Occipital lobe (tissue), 2 donors: ENCODE measurements around the gene PCSK1N. TPM values are rescaled to one million over a fixed set of nuclear protein-coding genes. Genes with fewer than 3 reads are reported as not detected.
A peak's percentile ranks its signal among the peaks of the same experiment; 100 is the strongest.
"Not testable (repeated sequence)": the region's sequence is repeated elsewhere in the genome, so short reads cannot be mapped to it uniquely, and the experiment has no call there.

Source experiments
- DNase-seq: peaks from one replicate; lab custom pipeline; 2025; lab: John Stamatoyannopoulos, UW
- total RNA-seq: library from RNA; depleted of rRNA; stranded (reverse); fragments of >200 nt; gene quantifications from one replicate; pipeline ENCODE4 v1.2.3, GENCODE V29; 2014

The PCSK1N gene
- total RNA-seq, 1 donor from 2014 or later = 48.7 TPM

DNA sequence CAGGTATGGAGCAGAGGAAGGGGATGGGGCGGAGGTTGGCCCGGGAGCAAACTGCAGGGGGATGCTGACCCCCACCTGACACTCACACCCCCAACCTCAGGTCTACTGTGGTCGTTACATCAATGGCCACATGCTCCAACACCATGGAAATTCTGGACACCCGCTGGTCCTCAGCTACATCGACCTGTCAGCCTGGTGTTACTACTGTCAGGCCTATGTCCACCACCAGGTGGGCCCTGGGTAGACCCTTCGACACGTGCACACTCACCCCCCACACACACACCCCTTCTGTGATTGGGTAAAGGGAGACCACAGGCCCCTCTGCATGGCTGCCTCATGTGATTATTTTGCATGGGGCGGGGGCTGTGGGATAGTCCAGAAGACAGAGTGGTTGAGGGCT is 11.3 kb downstream of the PCSK1N start:
- DNase-seq = no peak

DNA sequence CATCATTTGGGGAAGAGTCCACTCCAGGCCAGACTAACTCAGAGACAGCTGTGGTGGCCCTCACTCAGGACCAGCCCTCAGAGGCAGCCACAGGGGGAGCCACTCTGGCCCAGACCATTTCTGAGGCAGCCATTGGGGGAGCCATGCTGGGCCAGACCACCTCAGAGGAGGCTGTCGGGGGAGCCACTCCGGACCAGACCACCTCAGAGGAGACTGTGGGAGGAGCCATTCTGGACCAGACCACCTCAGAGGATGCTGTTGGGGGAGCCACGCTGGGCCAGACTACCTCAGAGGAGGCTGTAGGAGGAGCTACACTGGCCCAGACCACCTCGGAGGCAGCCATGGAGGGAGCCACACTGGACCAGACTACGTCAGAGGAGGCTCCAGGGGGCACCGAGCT is 12.4 kb downstream of the PCSK1N start:
- DNase-seq = no peak

DNA sequence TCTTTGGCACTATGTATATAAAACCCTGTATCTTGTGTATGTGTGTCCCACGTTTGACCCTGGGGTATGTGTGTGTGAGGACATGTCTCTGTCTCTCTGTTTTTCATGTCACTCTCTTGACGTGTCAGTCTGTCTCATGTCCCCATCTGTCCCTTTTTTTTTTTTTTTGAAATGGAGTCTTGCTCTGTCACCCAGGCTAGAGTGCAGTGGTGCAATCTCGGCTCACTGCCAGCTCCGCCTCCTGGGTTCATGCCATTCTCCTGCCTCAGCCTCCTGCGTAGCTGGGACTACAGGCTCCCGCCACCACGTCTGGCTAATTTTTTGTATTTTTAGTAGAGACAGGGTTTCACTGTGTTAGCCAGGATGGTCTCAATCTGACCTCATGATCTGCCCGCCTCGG is 16.0 kb downstream of the PCSK1N start:
- not testable (repeated sequence) for DNase-seq

DNA sequence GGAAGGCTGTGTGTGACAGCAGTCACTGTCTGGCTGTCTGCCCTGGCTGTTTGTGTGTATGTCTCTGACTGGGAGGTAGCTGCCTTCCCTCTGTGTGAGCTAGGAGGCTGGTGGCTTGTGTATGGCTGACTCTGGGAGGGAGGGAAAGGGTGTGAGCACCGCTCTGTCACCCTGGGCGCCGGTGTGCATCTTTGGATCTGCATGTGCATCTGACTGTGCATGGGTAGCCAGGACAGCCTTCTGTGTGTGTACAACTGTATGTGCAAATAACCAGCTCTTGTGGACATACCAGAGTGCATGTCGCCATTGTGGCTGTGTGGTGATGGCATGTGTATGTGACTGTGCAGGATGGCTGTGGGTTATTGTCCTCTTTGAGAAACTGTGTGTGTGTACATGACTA is 16.5 kb downstream of the PCSK1N start:
- no peak for DNase-seq

DNA sequence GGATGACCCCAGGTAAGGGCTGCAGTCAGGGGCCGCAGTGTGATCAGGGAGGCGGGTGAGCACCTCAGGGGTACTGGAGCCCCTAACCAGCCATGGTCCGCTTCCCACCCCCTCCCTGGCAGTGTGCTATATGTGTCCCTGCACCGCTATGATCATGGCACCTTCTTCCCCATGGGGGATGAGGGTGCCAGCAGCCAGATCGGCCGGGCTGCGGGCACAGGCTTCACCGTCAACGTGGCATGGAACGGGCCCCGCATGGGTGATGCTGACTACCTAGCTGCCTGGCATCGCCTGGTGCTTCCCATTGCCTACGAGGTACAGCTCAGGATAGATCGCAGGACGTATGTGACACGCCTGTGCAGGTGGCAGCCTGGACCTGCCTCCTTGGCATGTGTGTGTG is 17.3 kb downstream of the PCSK1N start:
- DNase-seq = no peak

DNA sequence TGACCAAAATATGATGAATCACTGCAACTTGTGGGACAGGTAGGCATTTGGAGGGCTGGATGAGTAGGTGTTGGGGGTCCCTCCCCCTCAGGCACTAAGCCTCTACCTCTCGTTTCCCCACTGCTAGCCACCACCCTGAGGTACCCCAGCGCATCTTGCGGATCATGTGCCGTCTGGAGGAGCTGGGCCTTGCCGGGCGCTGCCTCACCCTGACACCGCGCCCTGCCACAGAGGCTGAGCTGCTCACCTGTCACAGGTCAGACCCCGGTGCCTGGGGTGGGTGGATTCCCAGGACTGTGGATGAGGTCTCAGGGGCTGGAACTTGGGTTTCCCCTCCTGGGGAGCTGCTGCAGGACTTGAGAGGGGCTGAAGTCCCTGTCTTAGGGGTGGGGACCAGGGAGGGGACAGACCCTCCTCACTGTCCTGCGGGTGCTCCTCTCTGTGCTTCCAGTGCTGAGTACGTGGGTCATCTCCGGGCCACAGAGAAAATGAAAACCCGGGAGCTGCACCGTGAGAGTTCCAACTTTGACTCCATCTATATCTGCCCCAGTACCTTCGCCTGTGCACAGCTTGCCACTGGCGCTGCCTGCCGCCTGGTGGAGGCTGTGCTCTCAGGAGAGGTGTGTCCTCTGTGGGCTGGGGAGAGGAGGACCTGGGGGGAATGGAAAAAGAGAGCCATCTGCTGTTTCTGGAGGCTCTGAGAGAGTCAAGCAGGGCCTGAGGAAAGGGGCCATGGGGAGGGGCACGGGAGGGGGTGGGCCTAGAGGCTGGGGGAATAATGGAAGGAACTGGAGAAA is 19.2 kb downstream of the PCSK1N start:
- no peak for DNase-seq

DNA sequence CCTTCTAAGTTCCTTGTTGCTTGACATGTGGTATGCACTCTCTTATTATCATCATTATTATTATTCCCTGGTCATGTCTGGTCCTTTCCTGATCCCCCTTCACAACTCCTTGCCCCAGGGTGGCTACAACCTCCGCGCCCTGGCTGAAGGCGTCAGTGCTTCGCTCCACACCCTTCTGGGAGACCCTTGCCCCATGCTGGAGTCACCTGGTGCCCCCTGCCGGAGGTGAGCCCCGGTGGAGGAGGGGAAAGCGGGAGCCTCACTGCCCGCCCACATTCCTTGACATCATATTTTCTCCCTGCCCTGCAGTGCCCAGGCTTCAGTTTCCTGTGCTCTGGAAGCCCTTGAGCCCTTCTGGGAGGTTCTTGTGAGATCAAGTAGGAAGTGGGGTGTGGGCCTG is 20.1 kb downstream of the PCSK1N start:
- DNase-seq = no peak

DNA sequence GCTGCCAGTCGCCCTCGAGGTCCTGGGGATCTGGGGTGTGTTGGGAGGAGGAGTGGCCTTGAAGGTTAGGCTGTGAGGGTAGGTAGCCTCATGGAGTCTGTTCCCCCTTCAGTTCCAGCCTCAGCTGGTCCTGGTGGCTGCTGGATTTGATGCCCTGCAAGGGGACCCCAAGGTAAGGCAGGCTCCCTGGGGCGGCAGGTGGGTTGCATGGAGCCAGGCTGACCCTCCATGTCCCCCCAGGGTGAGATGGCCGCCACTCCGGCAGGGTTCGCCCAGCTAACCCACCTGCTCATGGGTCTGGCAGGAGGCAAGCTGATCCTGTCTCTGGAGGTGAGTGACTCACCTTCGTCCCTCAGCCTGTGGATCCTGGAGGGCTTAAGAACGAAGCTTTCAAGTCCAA is 20.7 kb downstream of the PCSK1N start:
- DNase-seq = no peak

DNA sequence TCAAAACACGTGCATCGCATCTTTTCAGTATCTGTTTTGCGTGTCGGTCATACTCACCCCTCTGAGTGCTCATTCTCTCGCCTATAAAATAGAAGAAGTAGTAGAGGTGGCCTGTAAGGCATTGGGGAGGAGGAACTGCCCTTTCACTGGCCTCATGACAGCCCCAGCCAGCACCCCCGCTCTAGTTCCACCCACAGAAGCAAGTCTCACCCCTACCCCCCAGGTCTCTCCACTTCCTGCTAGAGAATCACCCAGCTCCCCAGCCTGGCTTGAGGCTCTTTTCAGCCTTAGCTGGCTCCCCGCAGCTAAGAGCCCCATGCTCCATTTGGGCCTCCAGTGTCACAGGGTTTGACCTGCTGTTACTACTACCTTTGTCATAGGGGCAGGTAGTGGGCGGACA is 21.8 kb downstream of the PCSK1N start:
- DNase-seq = no peak

DNA sequence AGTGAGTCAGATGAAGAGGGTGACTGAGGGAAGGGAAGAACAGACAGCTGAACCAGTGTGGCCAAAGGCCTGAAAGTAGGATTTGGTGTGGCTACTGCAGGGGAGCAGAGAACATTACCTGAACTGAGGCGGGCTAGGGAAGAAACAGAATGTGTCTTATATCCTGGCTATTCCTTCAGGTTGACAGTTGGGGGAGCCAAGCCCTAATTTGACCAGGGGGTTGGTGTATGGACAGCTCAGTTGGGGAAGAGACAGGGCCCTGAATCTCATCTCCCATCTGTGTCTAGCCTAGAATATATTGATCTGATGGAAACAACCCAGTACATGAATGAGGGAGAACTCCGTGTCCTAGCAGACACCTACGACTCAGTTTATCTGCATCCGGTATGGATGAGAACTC is 29.3 kb downstream of the PCSK1N start:
- DNase-seq = no peak

DNA sequence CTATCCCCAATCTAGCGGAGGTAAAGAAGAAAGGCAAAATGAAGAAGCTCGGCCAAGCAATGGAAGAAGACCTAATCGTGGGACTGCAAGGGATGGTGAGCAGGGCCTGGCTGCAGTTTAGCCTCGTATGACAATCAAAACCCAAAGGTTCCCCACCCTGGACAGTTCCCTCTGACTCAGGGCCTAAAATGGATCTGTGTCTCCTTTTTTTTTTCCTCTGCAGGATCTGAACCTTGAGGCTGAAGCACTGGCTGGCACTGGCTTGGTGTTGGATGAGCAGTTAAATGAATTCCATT is 32.6 kb downstream of the PCSK1N start:
- DNase-seq = no peak

DNA sequence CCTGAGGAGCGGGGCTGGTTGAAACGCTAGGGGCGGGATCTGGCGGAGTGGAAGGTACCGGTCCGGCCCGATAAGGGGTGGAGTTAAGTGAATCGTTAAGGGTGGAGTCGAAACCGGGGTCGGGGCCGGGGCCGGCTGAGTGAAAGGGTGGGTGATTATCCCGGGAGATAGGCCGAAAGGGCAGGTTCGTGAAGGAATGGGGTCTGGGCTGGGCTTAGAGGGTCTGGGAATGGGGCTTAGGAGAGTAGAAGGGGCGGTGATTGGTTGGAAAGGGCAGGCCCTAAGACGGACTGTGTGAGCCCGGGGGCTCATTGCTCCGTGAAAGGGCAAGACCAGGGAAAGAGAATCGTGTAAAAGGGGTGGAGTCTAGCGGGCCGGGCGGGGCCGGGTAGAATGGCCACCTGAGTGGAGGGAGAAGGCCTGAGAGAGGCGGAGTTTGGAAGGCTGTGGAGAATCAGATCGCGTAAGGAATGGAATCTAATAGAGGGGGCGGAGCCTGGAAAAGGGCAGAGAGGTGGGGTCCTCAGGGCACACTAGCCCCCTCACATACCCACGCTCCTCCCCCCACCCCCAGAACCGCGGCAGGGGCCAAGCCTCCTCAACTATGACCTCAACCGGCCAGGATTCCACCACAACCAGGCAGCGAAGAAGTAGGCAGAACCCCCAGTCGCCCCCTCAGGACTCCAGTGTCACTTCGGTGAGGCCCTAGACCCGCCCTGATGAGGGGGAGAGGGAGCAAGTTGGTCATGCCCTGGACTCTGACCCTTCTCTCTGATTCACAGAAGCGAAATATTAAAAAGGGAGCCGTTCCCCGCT is 33.1 kb downstream of the PCSK1N start:
- DNase-seq = peak; percentile 52

DNA sequence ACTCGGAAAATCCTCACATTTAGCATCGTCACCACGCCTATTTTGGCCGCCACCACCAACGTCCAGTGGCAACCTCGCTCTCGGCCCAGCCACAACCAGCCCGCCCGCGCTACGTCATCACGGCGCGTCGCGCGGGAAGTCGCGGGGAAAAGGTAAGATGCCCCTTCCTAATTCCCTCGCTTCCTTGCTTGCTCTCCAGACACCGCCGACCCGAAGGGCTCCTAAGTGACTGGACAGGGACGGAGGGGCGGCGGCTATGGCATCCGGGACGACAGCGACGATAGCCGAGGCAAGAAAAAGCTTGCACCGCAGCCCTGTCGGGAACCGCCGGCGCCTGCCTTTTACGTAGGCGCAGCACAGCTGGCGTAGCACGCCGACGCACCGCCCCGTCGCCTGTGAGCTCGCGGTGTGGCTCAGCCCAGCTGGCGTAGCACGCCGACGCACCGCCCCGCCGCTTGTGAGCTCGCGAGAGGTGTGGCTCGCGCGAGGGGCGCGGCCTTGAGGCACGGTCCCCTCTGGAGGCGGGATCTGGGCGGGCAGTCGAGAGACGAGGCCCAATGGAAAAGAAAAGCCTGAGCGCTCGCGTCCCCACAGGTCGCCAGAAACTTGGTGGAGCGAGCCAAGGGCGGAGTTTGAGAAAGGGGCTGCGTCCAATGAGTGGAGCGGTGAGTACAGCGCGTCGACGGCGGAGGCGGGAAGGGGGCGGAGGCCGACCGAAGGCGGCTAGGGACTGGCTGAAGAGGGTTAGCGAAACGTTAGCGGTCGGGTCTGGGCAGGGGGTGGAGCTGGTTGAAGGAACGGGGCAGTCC is 33.9 kb downstream of the PCSK1N start, which contains the start of gene HDAC6:
Gene HDAC6, plus strand, starts transcription at position 788 of the 809 bp plus-strand sequence. CDS start 626 bp downstream, outside the sequence.
- DNase-seq = peak; percentile 93

DNA sequence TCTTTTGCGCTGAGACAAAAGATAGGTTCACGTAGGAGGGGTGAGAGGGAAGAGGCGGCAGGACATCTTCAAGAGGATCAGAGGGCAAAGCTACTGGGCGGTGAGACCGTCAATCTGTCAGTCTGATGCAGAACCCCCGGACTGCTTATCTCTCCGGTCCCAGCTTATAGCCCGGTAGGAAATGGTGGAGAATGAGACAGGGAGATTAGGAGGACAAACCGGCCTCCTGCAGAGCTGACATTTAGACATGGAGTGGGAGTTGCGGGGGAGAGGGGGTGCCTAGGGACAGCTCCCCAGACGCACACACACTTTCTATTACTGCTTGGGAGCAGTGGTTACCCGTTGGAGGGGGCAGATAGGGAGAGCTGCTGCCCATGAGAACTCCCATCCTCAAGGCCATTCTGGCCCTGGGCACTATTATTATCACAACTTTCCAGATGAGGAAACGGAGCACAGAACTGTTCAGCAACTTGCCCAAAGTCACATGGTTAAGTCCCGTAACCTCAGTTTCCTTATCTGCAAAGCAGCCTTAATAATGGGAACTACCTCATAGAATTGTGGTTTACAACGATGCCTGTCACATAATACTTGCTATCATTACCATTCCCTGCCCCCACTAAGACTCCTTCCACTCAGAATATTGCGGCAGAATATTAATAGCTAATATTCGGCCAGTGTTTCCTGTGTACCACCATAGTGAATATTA is 34.7 kb downstream of the PCSK1N start:
- no peak for DNase-seq

DNA sequence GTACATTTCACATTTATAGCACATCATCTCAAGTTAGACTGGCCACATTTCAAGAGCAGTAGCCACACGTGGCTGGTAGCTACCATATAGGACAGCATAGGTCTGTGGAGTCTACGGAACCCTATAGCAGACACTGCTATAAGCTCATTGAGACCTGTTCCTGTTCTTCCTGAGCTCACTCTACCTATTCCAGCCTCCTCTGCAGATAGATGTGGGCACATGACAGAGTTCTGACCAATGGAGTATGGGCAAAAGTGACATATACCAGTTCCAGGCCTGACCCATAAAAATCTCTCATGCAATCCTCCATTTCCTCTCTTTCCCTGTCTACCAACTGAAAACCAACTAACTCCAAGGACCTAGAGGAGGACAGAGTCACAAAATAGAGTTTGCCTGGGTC is 37.1 kb downstream of the PCSK1N start:
- no peak for DNase-seq

DNA sequence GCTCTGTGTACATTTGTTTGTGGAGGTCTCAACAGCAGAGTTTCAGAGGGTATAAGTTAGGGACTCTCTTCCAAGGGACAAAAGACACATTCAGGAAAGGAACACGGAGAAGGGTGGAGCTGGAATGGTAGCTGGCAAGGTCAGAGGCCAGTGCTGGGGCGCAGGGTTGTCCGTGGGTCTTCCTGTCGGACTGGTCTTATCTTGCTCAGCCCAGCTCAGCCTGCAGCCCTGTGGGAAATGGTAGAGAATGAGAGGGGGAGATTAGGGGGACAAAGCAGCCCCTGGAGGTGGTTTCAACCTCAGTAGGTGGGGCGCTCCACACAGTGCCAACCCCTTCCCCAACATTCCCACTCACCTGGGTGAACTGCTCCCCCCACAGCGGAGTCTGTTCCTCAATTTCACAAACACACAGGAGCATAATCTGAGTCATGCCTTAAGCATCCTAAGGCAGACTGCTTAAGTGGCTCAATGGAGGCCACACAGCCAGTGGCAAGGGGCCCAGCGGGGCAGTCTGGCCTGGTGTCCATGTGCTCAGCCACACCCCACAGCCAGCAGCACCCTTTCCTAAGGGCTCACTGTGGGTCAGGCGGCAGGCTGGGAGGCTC is 40.4 kb downstream of the PCSK1N start:
- no peak for DNase-seq

DNA sequence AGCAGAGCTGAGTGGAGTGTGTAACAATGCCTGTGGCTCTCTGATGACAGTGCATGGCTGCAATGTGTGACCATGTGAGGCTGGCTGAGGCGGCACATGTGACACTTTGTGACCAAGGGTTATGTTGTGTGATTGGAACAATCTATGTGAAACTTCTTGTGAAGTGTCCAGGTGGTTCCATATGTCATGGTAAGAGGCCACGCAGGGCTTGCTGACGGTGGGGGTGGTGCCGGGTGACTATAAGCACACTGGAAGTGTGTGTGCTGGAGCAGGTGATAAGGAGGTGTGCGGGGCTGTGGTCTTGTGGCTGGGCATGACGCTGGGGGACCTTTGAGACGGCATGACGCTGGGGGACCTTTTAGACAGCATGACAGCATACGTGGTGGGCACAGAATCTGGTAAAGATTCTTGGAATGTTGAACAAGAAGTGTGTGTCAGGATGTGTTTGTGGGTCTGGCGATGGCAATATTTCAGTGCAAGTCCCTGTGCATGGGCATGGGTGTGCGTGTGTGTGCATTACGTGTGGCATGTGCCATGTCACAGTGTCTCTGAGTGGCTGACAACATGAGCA is 41.0 kb downstream of the PCSK1N start:
- DNase-seq = no peak

DNA sequence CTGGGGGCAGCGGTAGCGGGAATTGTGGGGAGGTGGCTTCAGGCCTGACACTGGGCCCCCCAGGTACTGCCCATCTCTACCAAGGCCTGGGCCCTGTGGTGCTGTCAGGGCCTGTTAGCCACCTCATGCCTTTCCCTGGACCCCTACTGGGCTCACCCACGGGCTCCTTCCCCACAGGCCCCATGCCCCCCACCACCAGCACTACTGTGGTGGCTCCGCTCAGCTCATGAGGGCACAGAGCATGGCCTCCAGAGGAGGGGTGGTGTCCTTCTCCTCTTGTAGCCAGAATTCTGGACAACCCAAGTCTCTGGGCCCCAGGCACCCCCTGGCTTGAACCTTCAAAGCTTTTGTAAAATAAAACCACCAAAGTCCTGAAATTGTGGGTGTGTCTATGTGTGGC is 41.5 kb downstream of the PCSK1N start:
- DNase-seq = no peak

DNA sequence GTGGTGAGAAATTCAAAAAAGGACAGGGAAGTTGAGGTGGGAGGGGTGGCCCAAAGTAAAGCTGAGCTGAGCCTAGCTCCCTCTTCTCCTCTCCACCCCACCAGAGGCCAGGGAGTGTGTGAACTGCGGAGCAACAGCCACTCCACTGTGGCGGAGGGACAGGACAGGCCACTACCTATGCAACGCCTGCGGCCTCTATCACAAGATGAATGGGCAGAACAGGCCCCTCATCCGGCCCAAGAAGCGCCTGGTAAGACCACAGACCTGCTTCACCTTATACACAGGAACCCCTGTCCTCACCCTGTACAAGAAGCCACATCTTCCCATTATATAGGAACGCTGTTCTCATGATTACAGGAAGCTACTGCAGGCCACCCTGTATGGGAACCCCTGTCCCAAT is 43.2 kb downstream of the PCSK1N start:
- DNase-seq = no peak

DNA sequence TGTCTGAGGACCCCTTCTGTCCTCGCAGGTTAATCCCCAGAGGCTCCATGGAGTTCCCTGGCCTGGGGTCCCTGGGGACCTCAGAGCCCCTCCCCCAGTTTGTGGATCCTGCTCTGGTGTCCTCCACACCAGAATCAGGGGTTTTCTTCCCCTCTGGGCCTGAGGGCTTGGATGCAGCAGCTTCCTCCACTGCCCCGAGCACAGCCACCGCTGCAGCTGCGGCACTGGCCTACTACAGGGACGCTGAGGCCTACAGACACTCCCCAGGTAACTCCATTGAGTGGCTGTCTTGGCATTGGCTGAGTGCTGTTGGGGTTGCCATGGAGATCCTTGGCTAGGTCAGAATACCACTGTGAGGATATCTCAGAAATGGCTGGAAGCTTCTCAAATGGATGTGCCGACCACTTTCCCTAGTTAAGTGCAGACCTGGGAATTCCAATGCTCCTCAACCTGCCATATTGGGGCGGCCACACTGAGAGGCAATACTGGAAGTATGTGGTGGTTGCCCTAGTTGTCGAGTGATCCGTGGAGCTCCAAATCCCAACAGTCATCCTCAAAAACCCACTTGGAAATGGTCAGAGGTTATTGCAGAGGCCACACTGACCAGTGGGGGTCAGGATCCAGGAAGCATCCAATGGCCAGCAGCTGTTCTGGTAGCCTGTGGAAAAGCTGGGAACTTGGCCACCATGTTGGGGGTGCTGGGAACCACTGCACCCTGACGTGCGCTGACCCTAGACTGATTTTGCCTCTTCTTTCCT is 44.2 kb downstream of the PCSK1N start:
- DNase-seq = no peak
